A549 (cell line): ENCODE data around the gene UMOD.

Experiments used
- NPAS2 ChIP-seq: fragments of 250-450 bp; sonication (Bioruptor Pico); IDR thresholded peaks from 2 replicates; pipeline ENCODE4 v1.8.0; 2022; ENCODE audit warnings: mild to moderate bottlenecking, moderate library complexity, borderline replicate concordance
- USF2 ChIP-seq: fragments of 450-650 bp; IDR thresholded peaks from 2 replicates; pipeline ENCODE4 v1.6.1; 2014; ENCODE audit warnings: antibody characterized with exemption

- TF ChIP-seq NPAS2: no peak
- no peak for TF ChIP-seq USF2
These were observed 29.9 kb upstream of the UMOD start for GRCh38 chr16:20382202-20382948.
